HCT116 (cell line): ENCODE results near the gene SLC9C2.

ENCODE experiments used
- EGR1 ChIP-seq: IDR thresholded peaks from 2 replicates; pipeline ENCODE4 v1.6.1; 2012; ENCODE audit warnings: low read depth
- EZH2 ChIP-seq: fragments of 200-600 bp; sonication (generic); IDR thresholded peaks from 2 replicates; pipeline ENCODE4 v1.6.1; 2017; ENCODE audit warnings: antibody characterized with exemption, mixed run types
- EZH2phosphoT487 ChIP-seq: fragments of 200-600 bp; IDR thresholded peaks from 2 replicates; pipeline ENCODE4 v1.6.1; 2018; ENCODE audit warnings: antibody characterized with exemption, borderline replicate concordance
- FOSL1 ChIP-seq: IDR thresholded peaks from 2 replicates; pipeline ENCODE4 v1.6.1; 2012; ENCODE audit warnings: low read depth
- POLR2A ChIP-seq: IDR thresholded peaks from 2 replicates; pipeline ENCODE4 v1.7.0; 2011; ENCODE audit warnings: borderline replicate concordance; ENCODE audit not compliant: insufficient read depth, insufficient read length; ENCODE audit errors: extremely low read depth
- POLR2AphosphoS5 ChIP-seq: IDR thresholded peaks from 2 replicates; pipeline ENCODE4 v1.6.1; 2011; ENCODE audit warnings: mild to moderate bottlenecking, low read depth, low read length, moderate library complexity
- RAD21 ChIP-seq: IDR thresholded peaks from 2 replicates; pipeline ENCODE4 v1.6.1; 2012; ENCODE audit warnings: low read depth, mild to moderate bottlenecking
- SIN3A ChIP-seq: IDR thresholded peaks from 2 replicates; pipeline ENCODE4 v1.6.1; 2012; ENCODE audit warnings: low read depth
- SP1 ChIP-seq: IDR thresholded peaks from 2 replicates; pipeline ENCODE4 v1.6.1; 2012; ENCODE audit warnings: low read depth
- TF ChIP-seq, protein P1 (sequence below), 3 experiments: fragments of 200-600 bp in 1 of 3; sonication (generic) in 1 of 3; IDR thresholded peaks in 2 of 3; conservative IDR thresholded peaks in 1 of 3; 2 replicates each; pipeline ENCODE4 v1.5.1; 2012 to 2017; ENCODE audit warnings: low read depth in 2 of 3, low read length in 2 of 3, antibody characterized with exemption in 1 of 3, borderline replicate concordance in 1 of 3, control low read depth in 1 of 3, mild to moderate bottlenecking in 1 of 3, mixed read lengths in 1 of 3, mixed run types in 1 of 3, moderate library complexity in 1 of 3; ENCODE audit not compliant: insufficient read depth in 1 of 3
- TF ChIP-seq, protein P2 (sequence below): IDR thresholded peaks from 2 replicates; pipeline ENCODE4 v1.6.1; 2011; ENCODE audit warnings: mild to moderate bottlenecking, low read length, moderate library complexity; ENCODE audit not compliant: insufficient replicate concordance; ENCODE audit errors: extremely low read depth
- TF ChIP-seq, protein P3 (sequence below): IDR thresholded peaks from 2 replicates; pipeline ENCODE4 v1.6.1; 2012
- TF ChIP-seq, protein P4 (sequence below): IDR thresholded peaks from 2 replicates; pipeline ENCODE4 v1.6.1; 2012; ENCODE audit warnings: low read depth

DNA sequence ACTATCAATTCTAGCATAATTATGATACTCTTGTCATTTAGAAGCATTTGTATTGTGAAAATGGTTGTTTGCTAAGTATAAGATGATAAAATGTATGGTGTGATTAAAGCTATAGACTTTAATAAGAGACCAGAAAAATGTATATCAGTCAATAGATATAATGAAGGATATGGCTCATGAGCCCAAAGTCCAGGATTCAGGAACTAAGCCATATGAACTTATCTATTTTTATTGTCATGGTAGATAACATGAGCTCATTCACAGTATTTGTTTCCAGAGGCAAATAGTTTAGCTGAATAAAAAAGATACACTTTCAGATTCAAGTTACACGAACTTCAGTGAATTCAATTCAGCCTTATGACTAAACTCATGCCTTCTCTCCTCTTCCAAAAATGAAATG lies 93.1 kb downstream of the SLC9C2 start:
- no peak for TF ChIP-seq POLR2AphosphoS5
- no peak for TF ChIP-seq POLR2A
- TF ChIP-seq RAD21: no peak
- TF ChIP-seq, protein P1, sequence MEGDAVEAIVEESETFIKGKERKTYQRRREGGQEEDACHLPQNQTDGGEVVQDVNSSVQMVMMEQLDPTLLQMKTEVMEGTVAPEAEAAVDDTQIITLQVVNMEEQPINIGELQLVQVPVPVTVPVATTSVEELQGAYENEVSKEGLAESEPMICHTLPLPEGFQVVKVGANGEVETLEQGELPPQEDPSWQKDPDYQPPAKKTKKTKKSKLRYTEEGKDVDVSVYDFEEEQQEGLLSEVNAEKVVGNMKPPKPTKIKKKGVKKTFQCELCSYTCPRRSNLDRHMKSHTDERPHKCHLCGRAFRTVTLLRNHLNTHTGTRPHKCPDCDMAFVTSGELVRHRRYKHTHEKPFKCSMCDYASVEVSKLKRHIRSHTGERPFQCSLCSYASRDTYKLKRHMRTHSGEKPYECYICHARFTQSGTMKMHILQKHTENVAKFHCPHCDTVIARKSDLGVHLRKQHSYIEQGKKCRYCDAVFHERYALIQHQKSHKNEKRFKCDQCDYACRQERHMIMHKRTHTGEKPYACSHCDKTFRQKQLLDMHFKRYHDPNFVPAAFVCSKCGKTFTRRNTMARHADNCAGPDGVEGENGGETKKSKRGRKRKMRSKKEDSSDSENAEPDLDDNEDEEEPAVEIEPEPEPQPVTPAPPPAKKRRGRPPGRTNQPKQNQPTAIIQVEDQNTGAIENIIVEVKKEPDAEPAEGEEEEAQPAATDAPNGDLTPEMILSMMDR (IDR thresholded peaks at IDR 0.05 in 2 of 3, conservative IDR thresholded peaks at IDR 0.05 in 1 of 3; ENCODE audit: borderline replicate concordance in 1 of 3, insufficient read depth in 1 of 3, low read depth in 2 of 3, low read length in 2 of 3): no peak
- TF ChIP-seq SIN3A: no peak
- TF ChIP-seq, protein P2, sequence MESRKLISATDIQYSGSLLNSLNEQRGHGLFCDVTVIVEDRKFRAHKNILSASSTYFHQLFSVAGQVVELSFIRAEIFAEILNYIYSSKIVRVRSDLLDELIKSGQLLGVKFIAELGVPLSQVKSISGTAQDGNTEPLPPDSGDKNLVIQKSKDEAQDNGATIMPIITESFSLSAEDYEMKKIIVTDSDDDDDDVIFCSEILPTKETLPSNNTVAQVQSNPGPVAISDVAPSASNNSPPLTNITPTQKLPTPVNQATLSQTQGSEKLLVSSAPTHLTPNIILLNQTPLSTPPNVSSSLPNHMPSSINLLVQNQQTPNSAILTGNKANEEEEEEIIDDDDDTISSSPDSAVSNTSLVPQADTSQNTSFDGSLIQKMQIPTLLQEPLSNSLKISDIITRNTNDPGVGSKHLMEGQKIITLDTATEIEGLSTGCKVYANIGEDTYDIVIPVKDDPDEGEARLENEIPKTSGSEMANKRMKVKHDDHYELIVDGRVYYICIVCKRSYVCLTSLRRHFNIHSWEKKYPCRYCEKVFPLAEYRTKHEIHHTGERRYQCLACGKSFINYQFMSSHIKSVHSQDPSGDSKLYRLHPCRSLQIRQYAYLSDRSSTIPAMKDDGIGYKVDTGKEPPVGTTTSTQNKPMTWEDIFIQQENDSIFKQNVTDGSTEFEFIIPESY: no peak
- TF ChIP-seq SP1: no peak
- TF ChIP-seq, protein P3, sequence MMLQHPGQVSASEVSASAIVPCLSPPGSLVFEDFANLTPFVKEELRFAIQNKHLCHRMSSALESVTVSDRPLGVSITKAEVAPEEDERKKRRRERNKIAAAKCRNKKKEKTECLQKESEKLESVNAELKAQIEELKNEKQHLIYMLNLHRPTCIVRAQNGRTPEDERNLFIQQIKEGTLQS: no peak
- no peak for TF ChIP-seq EGR1
- TF ChIP-seq EZH2phosphoT487: no peak
- TF ChIP-seq, protein P4, sequence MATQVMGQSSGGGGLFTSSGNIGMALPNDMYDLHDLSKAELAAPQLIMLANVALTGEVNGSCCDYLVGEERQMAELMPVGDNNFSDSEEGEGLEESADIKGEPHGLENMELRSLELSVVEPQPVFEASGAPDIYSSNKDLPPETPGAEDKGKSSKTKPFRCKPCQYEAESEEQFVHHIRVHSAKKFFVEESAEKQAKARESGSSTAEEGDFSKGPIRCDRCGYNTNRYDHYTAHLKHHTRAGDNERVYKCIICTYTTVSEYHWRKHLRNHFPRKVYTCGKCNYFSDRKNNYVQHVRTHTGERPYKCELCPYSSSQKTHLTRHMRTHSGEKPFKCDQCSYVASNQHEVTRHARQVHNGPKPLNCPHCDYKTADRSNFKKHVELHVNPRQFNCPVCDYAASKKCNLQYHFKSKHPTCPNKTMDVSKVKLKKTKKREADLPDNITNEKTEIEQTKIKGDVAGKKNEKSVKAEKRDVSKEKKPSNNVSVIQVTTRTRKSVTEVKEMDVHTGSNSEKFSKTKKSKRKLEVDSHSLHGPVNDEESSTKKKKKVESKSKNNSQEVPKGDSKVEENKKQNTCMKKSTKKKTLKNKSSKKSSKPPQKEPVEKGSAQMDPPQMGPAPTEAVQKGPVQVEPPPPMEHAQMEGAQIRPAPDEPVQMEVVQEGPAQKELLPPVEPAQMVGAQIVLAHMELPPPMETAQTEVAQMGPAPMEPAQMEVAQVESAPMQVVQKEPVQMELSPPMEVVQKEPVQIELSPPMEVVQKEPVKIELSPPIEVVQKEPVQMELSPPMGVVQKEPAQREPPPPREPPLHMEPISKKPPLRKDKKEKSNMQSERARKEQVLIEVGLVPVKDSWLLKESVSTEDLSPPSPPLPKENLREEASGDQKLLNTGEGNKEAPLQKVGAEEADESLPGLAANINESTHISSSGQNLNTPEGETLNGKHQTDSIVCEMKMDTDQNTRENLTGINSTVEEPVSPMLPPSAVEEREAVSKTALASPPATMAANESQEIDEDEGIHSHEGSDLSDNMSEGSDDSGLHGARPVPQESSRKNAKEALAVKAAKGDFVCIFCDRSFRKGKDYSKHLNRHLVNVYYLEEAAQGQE: no peak
- TF ChIP-seq FOSL1: no peak
- TF ChIP-seq EZH2: no peak
